WTC11 (cell line): ENCODE data around the gene FUT2. TPM values are rescaled to one million over a fixed set of nuclear protein-coding genes. Genes with fewer than 3 reads are reported as not detected.

Experiments used
- ATAC-seq: fragments of 200-7000 bp; cut with Tn5 transposase; 2 replicates; pipeline ENCODE4 v1.10.0; 2021; ENCODE audit warnings: mild to moderate bottlenecking, moderate library complexity
- CTCF ChIA-PET: fragments of 300-600 bp; sonication (Branson Sonifier 250); formaldehyde crosslinking; loops from one replicate; lab custom pipeline; 2021; ENCODE audit warnings: antibody characterized with exemption; lab: Charles Lee
- POLR2A ChIA-PET: fragments of 350-600 bp; sonication (Branson Sonifier 250); formaldehyde crosslinking; loops from one replicate; lab custom pipeline; 2021; ENCODE audit warnings: antibody characterized with exemption; lab: Charles Lee
- DNase-seq: peaks from one replicate; pipeline ENCODE4 v3.0.0; 2021; ENCODE audit warnings: low spot score
- H3K27ac Mint-ChIP-seq: 2 replicates; pipeline ENCODE4 v1.8.0; 2021; ENCODE audit warnings: mixed read lengths
- H3K27me3 Mint-ChIP-seq: 2 replicates; pipeline ENCODE4 v1.8.0; 2021; ENCODE audit warnings: low read depth, mild to moderate bottlenecking, moderate library complexity, mixed read lengths
- H3K36me3 Mint-ChIP-seq: 2 replicates; pipeline ENCODE4 v1.8.0; 2021; ENCODE audit warnings: mixed read lengths
- H3K4me1 Mint-ChIP-seq: 2 replicates; pipeline ENCODE4 v1.8.0; 2022; ENCODE audit warnings: mixed read lengths
- H3K4me3 Mint-ChIP-seq: 2 replicates; pipeline ENCODE4 v1.8.0; 2021; ENCODE audit warnings: mild to moderate bottlenecking, moderate library complexity, mixed read lengths
- H3K9me3 Mint-ChIP-seq: 2 replicates; pipeline ENCODE4 v1.8.0; 2021; ENCODE audit warnings: mixed read lengths
- EMX1 ChIP-seq: fragments of 250-450 bp; sonication (Bioruptor Pico); IDR thresholded peaks from 2 replicates; pipeline ENCODE4 v1.8.0; 2021; ENCODE audit warnings: mild to moderate bottlenecking
- FOXK1 ChIP-seq: sonication (generic); formaldehyde crosslinking; IDR thresholded peaks from 2 replicates; pipeline ENCODE4 v1.8.0; 2022; ENCODE audit warnings: mild to moderate bottlenecking, moderate library complexity, missing genetic modification reagents
- FOXP1 ChIP-seq: sonication (generic); formaldehyde crosslinking; IDR thresholded peaks from 2 replicates; pipeline ENCODE4 v1.8.0; 2022; ENCODE audit warnings: missing genetic modification reagents, mild to moderate bottlenecking, moderate library complexity, borderline replicate concordance
- GABPB1 ChIP-seq: sonication (generic); formaldehyde crosslinking; IDR thresholded peaks from 2 replicates; pipeline ENCODE4 v1.8.1; 2023; ENCODE audit warnings: mild to moderate bottlenecking, missing genetic modification reagents
- NFATC4 ChIP-seq: fragments of 250-450 bp; sonication (Bioruptor Pico); IDR thresholded peaks from 2 replicates; pipeline ENCODE4 v1.9.0; 2021; ENCODE audit warnings: mild to moderate bottlenecking
- ZNF232 ChIP-seq: sonication (generic); formaldehyde crosslinking; IDR thresholded peaks from 2 replicates; pipeline ENCODE4 v1.8.0; 2022; ENCODE audit warnings: mild to moderate bottlenecking, missing genetic modification reagents
- ZNF263 ChIP-seq: sonication (generic); formaldehyde crosslinking; IDR thresholded peaks from 2 replicates; pipeline ENCODE4 v1.8.1; 2022; ENCODE audit warnings: low read depth, mild to moderate bottlenecking, moderate library complexity, missing genetic modification reagents
- ZNF416 ChIP-seq: fragments of 250-450 bp; sonication (Bioruptor Pico); IDR thresholded peaks from 2 replicates; pipeline ENCODE4 v1.9.0; 2021; ENCODE audit warnings: mild to moderate bottlenecking, inconsistent platforms
- total RNA-seq: library from RNA; stranded (reverse); gene quantifications from 3 replicates; pipeline ENCODE4 v1.2.3, GENCODE V29; 2021
- TF ChIP-seq, protein P1 (sequence below): sonication (generic); formaldehyde crosslinking; IDR thresholded peaks from 2 replicates; pipeline ENCODE4 v1.8.0; 2022; ENCODE audit warnings: mild to moderate bottlenecking, missing genetic modification reagents
- TF ChIP-seq, protein P2 (sequence below): sonication (generic); formaldehyde crosslinking; IDR thresholded peaks from 2 replicates; pipeline ENCODE4 v1.8.0; 2023; ENCODE audit warnings: mild to moderate bottlenecking, missing genetic modification reagents
- TF ChIP-seq, protein P3 (sequence below): sonication (generic); formaldehyde crosslinking; IDR thresholded peaks from 2 replicates; pipeline ENCODE4 v1.8.1; 2022; ENCODE audit warnings: low read depth, mild to moderate bottlenecking, moderate library complexity, missing genetic modification reagents, borderline replicate concordance
- TF ChIP-seq, protein P4 (sequence below): sonication (generic); formaldehyde crosslinking; conservative IDR thresholded peaks from 2 replicates; pipeline ENCODE4 v1.8.1; 2023; ENCODE audit warnings: mild to moderate bottlenecking, low read depth, missing genetic modification reagents, moderate library complexity
- TF ChIP-seq, protein P5 (sequence below): fragments of 250-450 bp; sonication (Bioruptor Pico); IDR thresholded peaks from 2 replicates; pipeline ENCODE4 v1.9.0; 2021; ENCODE audit warnings: mild to moderate bottlenecking, borderline replicate concordance
- TF ChIP-seq, protein P6 (sequence below): sonication (generic); formaldehyde crosslinking; IDR thresholded peaks from 2 replicates; pipeline ENCODE4 v1.8.0; 2022; ENCODE audit warnings: mild to moderate bottlenecking, missing genetic modification reagents
- TF ChIP-seq, protein P7 (sequence below): sonication (generic); formaldehyde crosslinking; IDR thresholded peaks from 2 replicates; pipeline ENCODE4 v1.8.1; 2023; ENCODE audit warnings: mild to moderate bottlenecking, missing genetic modification reagents, borderline replicate concordance
- TF ChIP-seq, protein P8 (sequence below): sonication (generic); formaldehyde crosslinking; IDR thresholded peaks from 2 replicates; pipeline ENCODE4 v1.8.1; 2023; ENCODE audit warnings: mild to moderate bottlenecking, missing genetic modification reagents

FUT2 gene
- total RNA-seq, 1 experiment from 2014 or later: 5.9 TPM

DNA sequence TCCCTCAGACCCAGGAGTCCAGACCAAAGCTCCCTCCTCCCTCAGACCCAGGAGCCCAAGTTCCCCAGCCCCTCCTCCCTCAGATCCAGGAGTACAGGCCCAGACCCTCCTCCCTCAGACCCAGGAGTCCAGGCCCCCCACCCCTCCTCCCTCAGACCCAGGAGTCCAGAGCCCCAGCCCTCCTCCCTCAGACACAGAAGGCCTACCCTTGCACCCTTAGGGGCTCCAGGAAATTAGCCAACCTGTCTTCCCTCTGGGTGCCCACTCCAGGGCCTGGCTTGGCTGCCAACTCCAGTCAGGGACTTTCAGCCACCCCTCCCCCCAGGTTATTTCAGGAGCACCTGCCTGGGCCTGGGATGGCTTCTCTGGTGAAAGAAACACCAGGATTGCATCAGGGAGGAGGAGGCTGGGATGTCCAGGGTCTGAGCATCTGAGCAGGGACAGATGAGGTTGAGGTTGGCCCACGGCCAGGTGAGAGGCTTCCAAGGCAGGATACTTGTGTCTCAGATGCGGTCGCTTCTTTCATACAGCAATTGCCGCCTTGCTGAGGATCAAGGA lies 59.4 kb downstream of the FUT2 start, which contains the start of gene FGF21:
FGF21 (plus strand) TSS at position 441 of the 558 bp plus-strand sequence. CDS start 713 bp downstream, outside the sequence.
- CTCF ChIA-PET: interaction anchor here (1.3 kb wide), 1 partner anchor 58 kb away, joined by 3 read pairs; no protein-coding TSS in a partner anchor
- peak within 1 kb of the TSS; percentile 54; the same call in 1 of the 2 replicates for H3K4me3 Mint-ChIP-seq
- peak; percentile 69 for DNase-seq
- TF ChIP-seq ZNF232 (CRISPR knock-in tag) (no peak), ZNF263 (peak; percentile 66; the same call in 1 of the 2 replicates), NFATC4 (CRISPR knock-in tag) (no peak), FOXP1 (0 out of 2 replicates have a peak, but pooled peaks have one; percentile 18), EMX1 (CRISPR knock-in tag) (0 out of 2 replicates have a peak, but pooled peaks have one; percentile 9), FOXK1 (CRISPR knock-in tag) (no peak), ZNF416 (no peak), GABPB1 (CRISPR knock-in tag) (peak; percentile 100)
- TF ChIP-seq, protein P1, sequence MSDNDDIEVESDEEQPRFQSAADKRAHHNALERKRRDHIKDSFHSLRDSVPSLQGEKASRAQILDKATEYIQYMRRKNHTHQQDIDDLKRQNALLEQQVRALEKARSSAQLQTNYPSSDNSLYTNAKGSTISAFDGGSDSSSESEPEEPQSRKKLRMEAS (CRISPR knock-in tag): peak; percentile 69; the same call in 1 of the 2 replicates
- TF ChIP-seq, protein P2, sequence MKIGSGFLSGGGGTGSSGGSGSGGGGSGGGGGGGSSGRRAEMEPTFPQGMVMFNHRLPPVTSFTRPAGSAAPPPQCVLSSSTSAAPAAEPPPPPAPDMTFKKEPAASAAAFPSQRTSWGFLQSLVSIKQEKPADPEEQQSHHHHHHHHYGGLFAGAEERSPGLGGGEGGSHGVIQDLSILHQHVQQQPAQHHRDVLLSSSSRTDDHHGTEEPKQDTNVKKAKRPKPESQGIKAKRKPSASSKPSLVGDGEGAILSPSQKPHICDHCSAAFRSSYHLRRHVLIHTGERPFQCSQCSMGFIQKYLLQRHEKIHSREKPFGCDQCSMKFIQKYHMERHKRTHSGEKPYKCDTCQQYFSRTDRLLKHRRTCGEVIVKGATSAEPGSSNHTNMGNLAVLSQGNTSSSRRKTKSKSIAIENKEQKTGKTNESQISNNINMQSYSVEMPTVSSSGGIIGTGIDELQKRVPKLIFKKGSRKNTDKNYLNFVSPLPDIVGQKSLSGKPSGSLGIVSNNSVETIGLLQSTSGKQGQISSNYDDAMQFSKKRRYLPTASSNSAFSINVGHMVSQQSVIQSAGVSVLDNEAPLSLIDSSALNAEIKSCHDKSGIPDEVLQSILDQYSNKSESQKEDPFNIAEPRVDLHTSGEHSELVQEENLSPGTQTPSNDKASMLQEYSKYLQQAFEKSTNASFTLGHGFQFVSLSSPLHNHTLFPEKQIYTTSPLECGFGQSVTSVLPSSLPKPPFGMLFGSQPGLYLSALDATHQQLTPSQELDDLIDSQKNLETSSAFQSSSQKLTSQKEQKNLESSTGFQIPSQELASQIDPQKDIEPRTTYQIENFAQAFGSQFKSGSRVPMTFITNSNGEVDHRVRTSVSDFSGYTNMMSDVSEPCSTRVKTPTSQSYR (CRISPR knock-in tag): peak; percentile 73; the same call in 1 of the 2 replicates
- TF ChIP-seq, protein P3, sequence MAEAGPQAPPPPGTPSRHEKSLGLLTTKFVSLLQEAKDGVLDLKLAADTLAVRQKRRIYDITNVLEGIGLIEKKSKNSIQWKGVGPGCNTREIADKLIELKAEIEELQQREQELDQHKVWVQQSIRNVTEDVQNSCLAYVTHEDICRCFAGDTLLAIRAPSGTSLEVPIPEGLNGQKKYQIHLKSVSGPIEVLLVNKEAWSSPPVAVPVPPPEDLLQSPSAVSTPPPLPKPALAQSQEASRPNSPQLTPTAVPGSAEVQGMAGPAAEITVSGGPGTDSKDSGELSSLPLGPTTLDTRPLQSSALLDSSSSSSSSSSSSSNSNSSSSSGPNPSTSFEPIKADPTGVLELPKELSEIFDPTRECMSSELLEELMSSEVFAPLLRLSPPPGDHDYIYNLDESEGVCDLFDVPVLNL: no peak
- TF ChIP-seq, protein P4, sequence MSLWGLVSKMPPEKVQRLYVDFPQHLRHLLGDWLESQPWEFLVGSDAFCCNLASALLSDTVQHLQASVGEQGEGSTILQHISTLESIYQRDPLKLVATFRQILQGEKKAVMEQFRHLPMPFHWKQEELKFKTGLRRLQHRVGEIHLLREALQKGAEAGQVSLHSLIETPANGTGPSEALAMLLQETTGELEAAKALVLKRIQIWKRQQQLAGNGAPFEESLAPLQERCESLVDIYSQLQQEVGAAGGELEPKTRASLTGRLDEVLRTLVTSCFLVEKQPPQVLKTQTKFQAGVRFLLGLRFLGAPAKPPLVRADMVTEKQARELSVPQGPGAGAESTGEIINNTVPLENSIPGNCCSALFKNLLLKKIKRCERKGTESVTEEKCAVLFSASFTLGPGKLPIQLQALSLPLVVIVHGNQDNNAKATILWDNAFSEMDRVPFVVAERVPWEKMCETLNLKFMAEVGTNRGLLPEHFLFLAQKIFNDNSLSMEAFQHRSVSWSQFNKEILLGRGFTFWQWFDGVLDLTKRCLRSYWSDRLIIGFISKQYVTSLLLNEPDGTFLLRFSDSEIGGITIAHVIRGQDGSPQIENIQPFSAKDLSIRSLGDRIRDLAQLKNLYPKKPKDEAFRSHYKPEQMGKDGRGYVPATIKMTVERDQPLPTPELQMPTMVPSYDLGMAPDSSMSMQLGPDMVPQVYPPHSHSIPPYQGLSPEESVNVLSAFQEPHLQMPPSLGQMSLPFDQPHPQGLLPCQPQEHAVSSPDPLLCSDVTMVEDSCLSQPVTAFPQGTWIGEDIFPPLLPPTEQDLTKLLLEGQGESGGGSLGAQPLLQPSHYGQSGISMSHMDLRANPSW (CRISPR knock-in tag): no peak
- TF ChIP-seq, protein P5, sequence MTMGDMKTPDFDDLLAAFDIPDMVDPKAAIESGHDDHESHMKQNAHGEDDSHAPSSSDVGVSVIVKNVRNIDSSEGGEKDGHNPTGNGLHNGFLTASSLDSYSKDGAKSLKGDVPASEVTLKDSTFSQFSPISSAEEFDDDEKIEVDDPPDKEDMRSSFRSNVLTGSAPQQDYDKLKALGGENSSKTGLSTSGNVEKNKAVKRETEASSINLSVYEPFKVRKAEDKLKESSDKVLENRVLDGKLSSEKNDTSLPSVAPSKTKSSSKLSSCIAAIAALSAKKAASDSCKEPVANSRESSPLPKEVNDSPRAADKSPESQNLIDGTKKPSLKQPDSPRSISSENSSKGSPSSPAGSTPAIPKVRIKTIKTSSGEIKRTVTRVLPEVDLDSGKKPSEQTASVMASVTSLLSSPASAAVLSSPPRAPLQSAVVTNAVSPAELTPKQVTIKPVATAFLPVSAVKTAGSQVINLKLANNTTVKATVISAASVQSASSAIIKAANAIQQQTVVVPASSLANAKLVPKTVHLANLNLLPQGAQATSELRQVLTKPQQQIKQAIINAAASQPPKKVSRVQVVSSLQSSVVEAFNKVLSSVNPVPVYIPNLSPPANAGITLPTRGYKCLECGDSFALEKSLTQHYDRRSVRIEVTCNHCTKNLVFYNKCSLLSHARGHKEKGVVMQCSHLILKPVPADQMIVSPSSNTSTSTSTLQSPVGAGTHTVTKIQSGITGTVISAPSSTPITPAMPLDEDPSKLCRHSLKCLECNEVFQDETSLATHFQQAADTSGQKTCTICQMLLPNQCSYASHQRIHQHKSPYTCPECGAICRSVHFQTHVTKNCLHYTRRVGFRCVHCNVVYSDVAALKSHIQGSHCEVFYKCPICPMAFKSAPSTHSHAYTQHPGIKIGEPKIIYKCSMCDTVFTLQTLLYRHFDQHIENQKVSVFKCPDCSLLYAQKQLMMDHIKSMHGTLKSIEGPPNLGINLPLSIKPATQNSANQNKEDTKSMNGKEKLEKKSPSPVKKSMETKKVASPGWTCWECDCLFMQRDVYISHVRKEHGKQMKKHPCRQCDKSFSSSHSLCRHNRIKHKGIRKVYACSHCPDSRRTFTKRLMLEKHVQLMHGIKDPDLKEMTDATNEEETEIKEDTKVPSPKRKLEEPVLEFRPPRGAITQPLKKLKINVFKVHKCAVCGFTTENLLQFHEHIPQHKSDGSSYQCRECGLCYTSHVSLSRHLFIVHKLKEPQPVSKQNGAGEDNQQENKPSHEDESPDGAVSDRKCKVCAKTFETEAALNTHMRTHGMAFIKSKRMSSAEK (CRISPR knock-in tag): no peak
- TF ChIP-seq, protein P6, sequence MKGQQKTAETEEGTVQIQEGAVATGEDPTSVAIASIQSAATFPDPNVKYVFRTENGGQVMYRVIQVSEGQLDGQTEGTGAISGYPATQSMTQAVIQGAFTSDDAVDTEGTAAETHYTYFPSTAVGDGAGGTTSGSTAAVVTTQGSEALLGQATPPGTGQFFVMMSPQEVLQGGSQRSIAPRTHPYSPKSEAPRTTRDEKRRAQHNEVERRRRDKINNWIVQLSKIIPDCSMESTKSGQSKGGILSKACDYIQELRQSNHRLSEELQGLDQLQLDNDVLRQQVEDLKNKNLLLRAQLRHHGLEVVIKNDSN: no peak
- TF ChIP-seq, protein P7, sequence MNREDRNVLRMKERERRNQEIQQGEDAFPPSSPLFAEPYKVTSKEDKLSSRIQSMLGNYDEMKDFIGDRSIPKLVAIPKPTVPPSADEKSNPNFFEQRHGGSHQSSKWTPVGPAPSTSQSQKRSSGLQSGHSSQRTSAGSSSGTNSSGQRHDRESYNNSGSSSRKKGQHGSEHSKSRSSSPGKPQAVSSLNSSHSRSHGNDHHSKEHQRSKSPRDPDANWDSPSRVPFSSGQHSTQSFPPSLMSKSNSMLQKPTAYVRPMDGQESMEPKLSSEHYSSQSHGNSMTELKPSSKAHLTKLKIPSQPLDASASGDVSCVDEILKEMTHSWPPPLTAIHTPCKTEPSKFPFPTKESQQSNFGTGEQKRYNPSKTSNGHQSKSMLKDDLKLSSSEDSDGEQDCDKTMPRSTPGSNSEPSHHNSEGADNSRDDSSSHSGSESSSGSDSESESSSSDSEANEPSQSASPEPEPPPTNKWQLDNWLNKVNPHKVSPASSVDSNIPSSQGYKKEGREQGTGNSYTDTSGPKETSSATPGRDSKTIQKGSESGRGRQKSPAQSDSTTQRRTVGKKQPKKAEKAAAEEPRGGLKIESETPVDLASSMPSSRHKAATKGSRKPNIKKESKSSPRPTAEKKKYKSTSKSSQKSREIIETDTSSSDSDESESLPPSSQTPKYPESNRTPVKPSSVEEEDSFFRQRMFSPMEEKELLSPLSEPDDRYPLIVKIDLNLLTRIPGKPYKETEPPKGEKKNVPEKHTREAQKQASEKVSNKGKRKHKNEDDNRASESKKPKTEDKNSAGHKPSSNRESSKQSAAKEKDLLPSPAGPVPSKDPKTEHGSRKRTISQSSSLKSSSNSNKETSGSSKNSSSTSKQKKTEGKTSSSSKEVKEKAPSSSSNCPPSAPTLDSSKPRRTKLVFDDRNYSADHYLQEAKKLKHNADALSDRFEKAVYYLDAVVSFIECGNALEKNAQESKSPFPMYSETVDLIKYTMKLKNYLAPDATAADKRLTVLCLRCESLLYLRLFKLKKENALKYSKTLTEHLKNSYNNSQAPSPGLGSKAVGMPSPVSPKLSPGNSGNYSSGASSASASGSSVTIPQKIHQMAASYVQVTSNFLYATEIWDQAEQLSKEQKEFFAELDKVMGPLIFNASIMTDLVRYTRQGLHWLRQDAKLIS (CRISPR knock-in tag): no peak
- TF ChIP-seq, protein P8, sequence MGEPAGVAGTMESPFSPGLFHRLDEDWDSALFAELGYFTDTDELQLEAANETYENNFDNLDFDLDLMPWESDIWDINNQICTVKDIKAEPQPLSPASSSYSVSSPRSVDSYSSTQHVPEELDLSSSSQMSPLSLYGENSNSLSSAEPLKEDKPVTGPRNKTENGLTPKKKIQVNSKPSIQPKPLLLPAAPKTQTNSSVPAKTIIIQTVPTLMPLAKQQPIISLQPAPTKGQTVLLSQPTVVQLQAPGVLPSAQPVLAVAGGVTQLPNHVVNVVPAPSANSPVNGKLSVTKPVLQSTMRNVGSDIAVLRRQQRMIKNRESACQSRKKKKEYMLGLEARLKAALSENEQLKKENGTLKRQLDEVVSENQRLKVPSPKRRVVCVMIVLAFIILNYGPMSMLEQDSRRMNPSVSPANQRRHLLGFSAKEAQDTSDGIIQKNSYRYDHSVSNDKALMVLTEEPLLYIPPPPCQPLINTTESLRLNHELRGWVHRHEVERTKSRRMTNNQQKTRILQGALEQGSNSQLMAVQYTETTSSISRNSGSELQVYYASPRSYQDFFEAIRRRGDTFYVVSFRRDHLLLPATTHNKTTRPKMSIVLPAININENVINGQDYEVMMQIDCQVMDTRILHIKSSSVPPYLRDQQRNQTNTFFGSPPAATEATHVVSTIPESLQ (CRISPR knock-in tag): no peak

More for the DNA sequence above, 59.4 kb downstream of the FUT2 start, which contains the start of gene FGF21:
- H3K36me3 Mint-ChIP-seq: peaks cover 9% of the 10 kb centered on the region; the same call in 1 of the 2 replicates
- H3K9me3 Mint-ChIP-seq: no peaks in the 10 kb centered on the region
- H3K27me3 Mint-ChIP-seq: peaks cover 10% of the 10 kb centered on the region
- POLR2A ChIA-PET: interaction anchor here (0.5 kb wide), 1 partner anchor 32 kb away, joined by 3 read pairs; no protein-coding TSS in a partner anchor
- H3K27ac Mint-ChIP-seq: no peak within 1 kb of the TSS; the same call in 1 of the 2 replicates
- H3K4me1 Mint-ChIP-seq: peaks cover 41% of the 10 kb centered on the region
- ATAC-seq: no peak
